C4-2B (cell line): ENCODE results near the gene FHIT.

Experiments
- H3K27ac ChIP-seq: fragments of 450-650 bp; 2 replicates; pipeline ENCODE4 v1.5.1; 2017
- CTCF ChIP-seq: fragments of 450-650 bp; conservative IDR thresholded peaks from 2 replicates; pipeline ENCODE4 v1.5.1; 2017; ENCODE audit warnings: mild to moderate bottlenecking
- ZFX ChIP-seq: fragments of 450-650 bp; IDR thresholded peaks from 2 replicates; pipeline ENCODE4 v1.6.1; 2017

Gene FHIT

GRCh38 chr3:60395173-60395762, 856.0 kb downstream of the FHIT start:
- no peak overlapping the region for H3K27ac ChIP-seq
- TF ChIP-seq ZFX (no peak), CTCF (no peak)

- H3K27ac ChIP-seq: no peak overlapping the region
- no peak for TF ChIP-seq ZFX
- TF ChIP-seq CTCF: no peak
Measured at GRCh38 chr3:60393946-60394345, 857.3 kb downstream of the FHIT start.

- TF ChIP-seq ZFX (no peak), CTCF (no peak)
Measured at GRCh38 chr3:60392501-60392900, 858.8 kb downstream of the FHIT start.

GRCh38 chr3:60391292-60391691, 860.0 kb downstream of the FHIT start:
- H3K27ac ChIP-seq: no peak overlapping the region
- TF ChIP-seq CTCF (no peak), ZFX (no peak)

More at GRCh38 chr3:60392501-60392900, 858.8 kb downstream of the FHIT start:
- H3K27ac ChIP-seq: no peak overlapping the region

GRCh38 chr3:60388731-60389130, 862.5 kb downstream of the FHIT start:
- H3K27ac ChIP-seq: no peak overlapping the region
- TF ChIP-seq CTCF (no peak), ZFX (no peak)

GRCh38 chr3:60386306-60386705, 864.9 kb downstream of the FHIT start:
- no peak for TF ChIP-seq ZFX
- TF ChIP-seq CTCF: no peak
- H3K27ac ChIP-seq: no peak overlapping the region

- TF ChIP-seq CTCF: no peak
- no peak for TF ChIP-seq ZFX
- no peak overlapping the region for H3K27ac ChIP-seq
Measured at GRCh38 chr3:60384341-60384740, 866.9 kb downstream of the FHIT start.
